K562 (cell line): Measurements from ENCODE around the gene MALAT1. TPM values are rescaled to one million over a fixed set of nuclear protein-coding genes. Genes with fewer than 3 reads are reported as not detected.

Experiments used
- BDP1 ChIP-seq: IDR thresholded peaks from 3 replicates; pipeline ENCODE4 v1.6.1; 2011; ENCODE audit not compliant: insufficient read length, insufficient read depth
- BMI1 ChIP-seq: fragments of 150-350 bp; IDR thresholded peaks from 2 replicates; pipeline ENCODE4 v1.6.1; 2014; ENCODE audit warnings: low read length
- CHD1 ChIP-seq: fragments of 200-600 bp; sonication (generic); IDR thresholded peaks from one replicate; pipeline ENCODE4 v1.6.1; 2012; ENCODE audit warnings: mild to moderate bottlenecking, moderate library complexity, low read length, inconsistent platforms
- EHMT2 ChIP-seq: fragments of 450-650 bp; IDR thresholded peaks from 2 replicates; pipeline ENCODE4 v1.6.1; 2018; ENCODE audit warnings: antibody characterized with exemption
- EWSR1 ChIP-seq: fragments of 450-650 bp; IDR thresholded peaks from 2 replicates; pipeline ENCODE4 v1.6.1; 2018; ENCODE audit warnings: borderline replicate concordance, mild to moderate bottlenecking, low read depth, moderate library complexity; ENCODE audit not compliant: partially characterized antibody
- ILK ChIP-seq: fragments of 450-650 bp; IDR thresholded peaks from 2 replicates; pipeline ENCODE4 v1.6.1; 2016; ENCODE audit warnings: missing genetic modification characterization, low read depth, mild to moderate bottlenecking, missing compliant biosample characterization, moderate library complexity, borderline replicate concordance
- MTA2 ChIP-seq: fragments of 450-650 bp; IDR thresholded peaks from 2 replicates; pipeline ENCODE4 v1.6.1; 2016; ENCODE audit warnings: low read depth
- NR4A1 ChIP-seq, 2 experiments: fragments of 250-450 bp in 1 of 2; fragments of 450-650 bp in 1 of 2; sonication (Bioruptor Pico) in 1 of 2; IDR thresholded peaks; 2 replicates each; pipeline versions ENCODE4 v1.4.0 to v1.6.1; 2016 to 2020; ENCODE audit warnings: mild to moderate bottlenecking in 2 of 2, missing compliant biosample characterization in 1 of 2, missing genetic modification characterization in 1 of 2, moderate library complexity in 1 of 2
- PHB2 ChIP-seq: fragments of 450-650 bp; IDR thresholded peaks from 2 replicates; pipeline ENCODE4 v1.6.1; 2017; ENCODE audit warnings: low read depth
- XRCC4 ChIP-seq: IDR thresholded peaks from one replicate; pipeline ENCODE4 v1.6.1; 2011; ENCODE audit not compliant: insufficient read depth, insufficient read length; ENCODE audit errors: extremely low read depth
- ZNF174 ChIP-seq: fragments of 250-450 bp; sonication (Bioruptor Pico); IDR thresholded peaks from 2 replicates; pipeline ENCODE4 v1.4.0; 2020; ENCODE audit warnings: mild to moderate bottlenecking
- ZNF79 ChIP-seq: fragments of 250-450 bp; sonication (Bioruptor Pico); IDR thresholded peaks from 2 replicates; pipeline ENCODE4 v1.4.0; 2020; ENCODE audit warnings: low read depth, mild to moderate bottlenecking, moderate library complexity
- polyA plus RNA-seq, 8 experiments: library from polyadenylated mRNA; depleted of rRNA in 4 of 8; stranded (reverse) in 5 of 8; unstranded in 3 of 8; fragments of >200 nt; fragmentation: Nextera tagmentation in 2 of 8; fragmentation: Illumina TruSeq in 1 of 8; extraction: Ambion mirVana in 2 of 8; extraction: Trizol in 1 of 8; gene quantifications; 2 replicates each; pipeline versions ENCODE4 v1.2.1 to v1.2.3, GENCODE V29; 2011 to 2014; ENCODE audit warnings: inconsistent platforms in 1 of 8, missing spikeins in 1 of 8
- total RNA-seq, 7 experiments: library from RNA; depleted of rRNA in 6 of 7; stranded (reverse); fragments of >200 nt in 6 of 7; fragmentation: Illumina TruSeq in 2 of 7; extraction: Trizol in 2 of 7; gene quantifications; 2 replicates each; pipeline versions ENCODE4 v1.2.1 to v1.2.3, GENCODE V29; 2011 to 2021; ENCODE audit warnings: low replicate concordance in 1 of 7
- TF ChIP-seq, protein P1 (sequence below): IDR thresholded peaks from 2 replicates; pipeline ENCODE4 v1.6.1; 2016; ENCODE audit warnings: missing genetic modification characterization, missing compliant biosample characterization
- TF ChIP-seq, protein P2 (sequence below): sonication (generic); formaldehyde crosslinking; IDR thresholded peaks from 2 replicates; pipeline ENCODE4 v1.8.0; 2022; ENCODE audit warnings: missing genetic modification reagents, mild to moderate bottlenecking, moderate library complexity, borderline replicate concordance
- TF ChIP-seq, protein P3 (sequence below): sonication (generic); formaldehyde crosslinking; IDR thresholded peaks from 2 replicates; pipeline ENCODE4 v1.8.0; 2022; ENCODE audit warnings: mild to moderate bottlenecking, missing genetic modification reagents
- TF ChIP-seq, protein P4 (sequence below), 3 experiments: fragments of 200-800 bp in 1 of 3; fragments of 250-450 bp in 1 of 3; fragments of 450-650 bp in 1 of 3; sonication (Bioruptor Pico) in 1 of 3; sonication (Bioruptor generic) in 1 of 3; formaldehyde crosslinking in 1 of 3; IDR thresholded peaks; 2 replicates each; pipeline versions ENCODE4 v1.6.1 to v1.8.0; 2016 to 2022; ENCODE audit warnings: mild to moderate bottlenecking in 2 of 3, missing genetic modification characterization in 2 of 3, missing compliant biosample characterization in 1 of 3, moderate library complexity in 1 of 3
- TF ChIP-seq, protein P5 (sequence below): sonication (generic); formaldehyde crosslinking; IDR thresholded peaks from 2 replicates; pipeline ENCODE4 v1.8.0; 2022; ENCODE audit warnings: missing genetic modification reagents, mild to moderate bottlenecking, borderline replicate concordance

The MALAT1 gene
- total and polyA plus RNA-seq, 9 of the 15 experiments (the other 6 are each of a cell fraction or from before 2014, with no cell fraction given): 363 to 8,715 (median 2,351) TPM

DNA sequence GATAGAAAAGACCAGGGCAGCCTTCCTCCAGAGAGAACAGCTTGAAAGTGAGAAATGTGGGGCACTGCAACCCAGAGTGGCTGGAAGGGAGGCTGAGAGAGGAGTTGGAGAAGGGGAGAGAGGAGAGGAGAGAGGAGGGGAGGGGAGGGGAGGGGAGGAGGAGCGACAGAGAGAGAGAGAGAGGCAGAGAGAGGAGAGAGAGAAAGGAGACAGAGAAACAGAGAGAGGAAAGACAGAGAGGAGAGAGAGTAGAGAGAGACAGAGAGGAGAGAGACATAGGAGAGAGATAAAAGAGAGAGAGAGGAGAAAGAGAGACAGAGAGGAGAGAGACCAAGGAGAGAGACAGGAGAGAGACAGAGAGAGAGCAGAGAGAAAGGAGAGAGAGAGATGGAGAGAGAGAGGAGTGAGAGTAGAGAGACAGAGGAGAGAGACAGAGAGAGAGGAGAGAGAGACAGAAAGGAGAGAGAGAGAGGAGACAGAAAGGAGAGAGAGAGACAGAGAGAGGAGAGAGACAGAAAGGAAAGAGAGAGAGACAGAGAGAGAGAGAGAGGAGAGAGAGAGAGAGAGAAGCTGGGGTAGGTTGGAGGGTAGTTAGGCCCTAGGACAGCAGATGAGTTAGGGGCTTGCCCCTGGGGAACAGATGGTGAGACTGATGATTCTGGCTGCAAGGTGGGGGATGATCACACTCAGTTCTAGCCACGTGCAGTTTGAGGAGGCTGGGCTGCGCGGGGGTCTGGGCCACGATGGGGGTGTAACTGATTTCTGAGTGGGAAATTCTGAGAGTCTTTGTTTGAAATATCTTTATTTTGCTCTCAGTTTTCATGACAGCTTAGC is 17.5 kb downstream of the MALAT1 start (continued):
- no peak for TF ChIP-seq NR4A1 (CRISPR knock-in tag; IDR thresholded peaks at IDR 0.05)
- no peak for TF ChIP-seq NR4A1 (tag; IDR thresholded peaks at IDR 0.05)
- TF ChIP-seq ZNF174 (CRISPR knock-in tag): no peak
- 0 out of 2 replicates have a peak, but pooled peaks have one; percentile 24 for TF ChIP-seq MTA2
- TF ChIP-seq, protein P1, sequence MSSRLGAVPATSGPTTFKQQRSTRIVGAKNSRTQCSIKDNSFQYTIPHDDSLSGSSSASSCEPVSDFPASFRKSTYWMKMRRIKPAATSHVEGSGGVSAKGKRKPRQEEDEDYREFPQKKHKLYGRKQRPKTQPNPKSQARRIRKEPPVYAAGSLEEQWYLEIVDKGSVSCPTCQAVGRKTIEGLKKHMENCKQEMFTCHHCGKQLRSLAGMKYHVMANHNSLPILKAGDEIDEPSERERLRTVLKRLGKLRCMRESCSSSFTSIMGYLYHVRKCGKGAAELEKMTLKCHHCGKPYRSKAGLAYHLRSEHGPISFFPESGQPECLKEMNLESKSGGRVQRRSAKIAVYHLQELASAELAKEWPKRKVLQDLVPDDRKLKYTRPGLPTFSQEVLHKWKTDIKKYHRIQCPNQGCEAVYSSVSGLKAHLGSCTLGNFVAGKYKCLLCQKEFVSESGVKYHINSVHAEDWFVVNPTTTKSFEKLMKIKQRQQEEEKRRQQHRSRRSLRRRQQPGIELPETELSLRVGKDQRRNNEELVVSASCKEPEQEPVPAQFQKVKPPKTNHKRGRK (tag): peak; percentile 68
- no peak for TF ChIP-seq ZNF79 (CRISPR knock-in tag)
- 0 out of 2 replicates have a peak, but pooled peaks have one; percentile 46 for TF ChIP-seq EHMT2
- no peak for TF ChIP-seq EWSR1
- TF ChIP-seq, protein P2, sequence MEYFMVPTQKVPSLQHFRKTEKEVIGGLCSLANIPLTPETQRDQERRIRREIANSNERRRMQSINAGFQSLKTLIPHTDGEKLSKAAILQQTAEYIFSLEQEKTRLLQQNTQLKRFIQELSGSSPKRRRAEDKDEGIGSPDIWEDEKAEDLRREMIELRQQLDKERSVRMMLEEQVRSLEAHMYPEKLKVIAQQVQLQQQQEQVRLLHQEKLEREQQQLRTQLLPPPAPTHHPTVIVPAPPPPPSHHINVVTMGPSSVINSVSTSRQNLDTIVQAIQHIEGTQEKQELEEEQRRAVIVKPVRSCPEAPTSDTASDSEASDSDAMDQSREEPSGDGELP (CRISPR knock-in tag): no peak
- TF ChIP-seq XRCC4: no peak
- no peak for TF ChIP-seq ILK (tag)
- TF ChIP-seq, protein P3, sequence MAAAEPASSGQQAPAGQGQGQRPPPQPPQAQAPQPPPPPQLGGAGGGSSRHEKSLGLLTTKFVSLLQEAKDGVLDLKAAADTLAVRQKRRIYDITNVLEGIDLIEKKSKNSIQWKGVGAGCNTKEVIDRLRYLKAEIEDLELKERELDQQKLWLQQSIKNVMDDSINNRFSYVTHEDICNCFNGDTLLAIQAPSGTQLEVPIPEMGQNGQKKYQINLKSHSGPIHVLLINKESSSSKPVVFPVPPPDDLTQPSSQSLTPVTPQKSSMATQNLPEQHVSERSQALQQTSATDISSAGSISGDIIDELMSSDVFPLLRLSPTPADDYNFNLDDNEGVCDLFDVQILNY: no peak
- TF ChIP-seq, protein P4, sequence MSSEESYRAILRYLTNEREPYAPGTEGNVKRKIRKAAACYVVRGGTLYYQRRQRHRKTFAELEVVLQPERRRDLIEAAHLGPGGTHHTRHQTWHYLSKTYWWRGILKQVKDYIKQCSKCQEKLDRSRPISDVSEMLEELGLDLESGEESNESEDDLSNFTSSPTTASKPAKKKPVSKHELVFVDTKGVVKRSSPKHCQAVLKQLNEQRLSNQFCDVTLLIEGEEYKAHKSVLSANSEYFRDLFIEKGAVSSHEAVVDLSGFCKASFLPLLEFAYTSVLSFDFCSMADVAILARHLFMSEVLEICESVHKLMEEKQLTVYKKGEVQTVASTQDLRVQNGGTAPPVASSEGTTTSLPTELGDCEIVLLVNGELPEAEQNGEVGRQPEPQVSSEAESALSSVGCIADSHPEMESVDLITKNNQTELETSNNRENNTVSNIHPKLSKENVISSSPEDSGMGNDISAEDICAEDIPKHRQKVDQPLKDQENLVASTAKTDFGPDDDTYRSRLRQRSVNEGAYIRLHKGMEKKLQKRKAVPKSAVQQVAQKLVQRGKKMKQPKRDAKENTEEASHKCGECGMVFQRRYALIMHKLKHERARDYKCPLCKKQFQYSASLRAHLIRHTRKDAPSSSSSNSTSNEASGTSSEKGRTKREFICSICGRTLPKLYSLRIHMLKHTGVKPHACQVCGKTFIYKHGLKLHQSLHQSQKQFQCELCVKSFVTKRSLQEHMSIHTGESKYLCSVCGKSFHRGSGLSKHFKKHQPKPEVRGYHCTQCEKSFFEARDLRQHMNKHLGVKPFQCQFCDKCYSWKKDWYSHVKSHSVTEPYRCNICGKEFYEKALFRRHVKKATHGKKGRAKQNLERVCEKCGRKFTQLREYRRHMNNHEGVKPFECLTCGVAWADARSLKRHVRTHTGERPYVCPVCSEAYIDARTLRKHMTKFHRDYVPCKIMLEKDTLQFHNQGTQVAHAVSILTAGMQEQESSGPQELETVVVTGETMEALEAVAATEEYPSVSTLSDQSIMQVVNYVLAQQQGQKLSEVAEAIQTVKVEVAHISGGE (CRISPR knock-in tag; IDR thresholded peaks at IDR 0.05): no peak
- TF ChIP-seq PHB2: peak; percentile 54; the same call in 1 of the 2 replicates
- no peak for TF ChIP-seq BMI1
- no peak for TF ChIP-seq BDP1
- TF ChIP-seq, protein P5, sequence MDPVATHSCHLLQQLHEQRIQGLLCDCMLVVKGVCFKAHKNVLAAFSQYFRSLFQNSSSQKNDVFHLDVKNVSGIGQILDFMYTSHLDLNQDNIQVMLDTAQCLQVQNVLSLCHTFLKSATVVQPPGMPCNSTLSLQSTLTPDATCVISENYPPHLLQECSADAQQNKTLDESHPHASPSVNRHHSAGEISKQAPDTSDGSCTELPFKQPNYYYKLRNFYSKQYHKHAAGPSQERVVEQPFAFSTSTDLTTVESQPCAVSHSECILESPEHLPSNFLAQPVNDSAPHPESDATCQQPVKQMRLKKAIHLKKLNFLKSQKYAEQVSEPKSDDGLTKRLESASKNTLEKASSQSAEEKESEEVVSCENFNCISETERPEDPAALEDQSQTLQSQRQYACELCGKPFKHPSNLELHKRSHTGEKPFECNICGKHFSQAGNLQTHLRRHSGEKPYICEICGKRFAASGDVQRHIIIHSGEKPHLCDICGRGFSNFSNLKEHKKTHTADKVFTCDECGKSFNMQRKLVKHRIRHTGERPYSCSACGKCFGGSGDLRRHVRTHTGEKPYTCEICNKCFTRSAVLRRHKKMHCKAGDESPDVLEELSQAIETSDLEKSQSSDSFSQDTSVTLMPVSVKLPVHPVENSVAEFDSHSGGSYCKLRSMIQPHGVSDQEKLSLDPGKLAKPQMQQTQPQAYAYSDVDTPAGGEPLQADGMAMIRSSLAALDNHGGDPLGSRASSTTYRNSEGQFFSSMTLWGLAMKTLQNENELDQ (CRISPR knock-in tag): no peak
- no peak for TF ChIP-seq CHD1
